Endodermal cell (in vitro differentiated cells): ENCODE measurements around the gene WSCD1. TPM values are rescaled to one million over a fixed set of nuclear protein-coding genes. Genes with fewer than 3 reads are reported as not detected.

ENCODE experiments used
- DNase-seq: peaks from one replicate; pipeline ENCODE4 v3.0.0-alpha.2; 2017
- H3K27ac ChIP-seq: 2 replicates; pipeline ENCODE4 v1.5.1; 2013; ENCODE audit warnings: mild to moderate bottlenecking, low read depth, low read length, moderate library complexity
- H3K27me3 ChIP-seq: 2 replicates; pipeline ENCODE4 v1.6.1; 2013; ENCODE audit warnings: mild to moderate bottlenecking, low read length, moderate library complexity; ENCODE audit not compliant: insufficient read depth, control insufficient read depth, poor library complexity, severe bottlenecking
- H3K36me3 ChIP-seq: 2 replicates; pipeline ENCODE4 v1.7.0; 2013; ENCODE audit warnings: mild to moderate bottlenecking, low read length, moderate library complexity; ENCODE audit not compliant: control insufficient read depth, insufficient read depth
- H3K4me1 ChIP-seq: one replicate; pipeline ENCODE4 v1.7.0; 2013; ENCODE audit warnings: low read length; ENCODE audit not compliant: control insufficient read depth, insufficient read depth
- H3K4me3 ChIP-seq: 2 replicates; pipeline ENCODE4 v1.5.1; 2013; ENCODE audit warnings: mild to moderate bottlenecking, low read length, moderate library complexity
- H3K9ac ChIP-seq: 2 replicates; pipeline ENCODE4 v1.6.1; 2013; ENCODE audit warnings: mild to moderate bottlenecking, low read length, moderate library complexity; ENCODE audit not compliant: poor library complexity, severe bottlenecking; ENCODE audit errors: extremely low read depth
- H3K9me3 ChIP-seq: 2 replicates; pipeline ENCODE4 v1.6.1; 2013; ENCODE audit warnings: mild to moderate bottlenecking, low read length, moderate library complexity; ENCODE audit not compliant: control insufficient read depth
- H3K27ac Mint-ChIP-seq: 2 replicates; pipeline ENCODE4 v1.8.0; 2020; ENCODE audit warnings: mixed read lengths
- H3K27me3 Mint-ChIP-seq: 2 replicates; pipeline ENCODE4 v1.8.0; 2021; ENCODE audit warnings: mild to moderate bottlenecking, mixed read lengths; ENCODE audit not compliant: insufficient read depth
- H3K36me3 Mint-ChIP-seq: 2 replicates; pipeline ENCODE4 v1.8.0; 2020; ENCODE audit warnings: low read depth, mixed read lengths
- H3K4me1 Mint-ChIP-seq: 2 replicates; pipeline ENCODE4 v1.8.0; 2020; ENCODE audit warnings: mixed read lengths
- H3K4me3 Mint-ChIP-seq: 2 replicates; pipeline ENCODE4 v1.8.0; 2020; ENCODE audit warnings: mild to moderate bottlenecking, moderate library complexity, mixed read lengths
- H3K9me3 Mint-ChIP-seq: 2 replicates; pipeline ENCODE4 v1.8.0; 2020; ENCODE audit warnings: mild to moderate bottlenecking, mixed read lengths
- WGBS, 2 experiments: methylation state at CpG; one replicate each; pipeline versions ENCODE4 v1.1.5 to v1.1.7; 2013; ENCODE audit warnings: missing lambda C conversion rate in 2 of 2, mixed read lengths in 1 of 2; ENCODE audit not compliant: insufficient coverage in 1 of 2, insufficient read length in 1 of 2; 5-methylcytosine and 5-hydroxymethylcytosine counted together
- long read RNA-seq, 4 experiments: library from polyadenylated mRNA in 2 of 4; library from RNA in 1 of 4; library from capped mRNA in 1 of 4; stranded (forward) in 3 of 4; unstranded in 1 of 4; transcript quantifications; one replicate each; pipeline ENCODE4 v2.0.0, GENCODE V29; 2020 to 2021; ENCODE audit warnings: inconsistent platforms in 1 of 4
- polyA plus RNA-seq, 2 experiments: library from polyadenylated mRNA; stranded (reverse); fragments of 50-300 nt; gene quantifications; one replicate each; pipeline ENCODE4 v1.2.3, GENCODE V29; 2013
- total RNA-seq, 2 donors: library from RNA; stranded (reverse); fragmentation: NEBNext Ultra II Directional in 1 of 2; extraction: Animal tissue kit (Norgen Biotek cat#: 25700) in 1 of 2; gene quantifications; 2 replicates in 1 of 2; 3 replicates in 1 of 2; pipeline ENCODE4 v1.2.1, GENCODE V29; 2021
- TF ChIP-seq, protein P1 (sequence below): fragments of 200-600 bp; sonication (generic); conservative IDR thresholded peaks from 2 replicates; pipeline ENCODE4 v1.5.0; 2021; ENCODE audit warnings: antibody characterized with exemption, mild to moderate bottlenecking

The WSCD1 gene
- total RNA-seq, result 1 to 10 TPM; 6.5 to 7.7 TPM
- 49.2 TPM for polyA plus RNA-seq (2013, experiment 1 of 2)
- polyA plus RNA-seq (2013, experiment 2 of 2), result 43.8 TPM
- long read RNA-seq, experiment 1, partial matches to known transcripts, result 1 of 2 reads
- long read RNA-seq, experiment 1, other reads (novel, unspliced or antisense), result 1 of 2 reads
- long read RNA-seq, experiment 2, partial matches to known transcripts, result 1 of 3 reads
- long read RNA-seq, experiment 2, other reads (novel, unspliced or antisense), result 2 of 3 reads
- long read RNA-seq, experiment 3, partial matches to known transcripts, result 3 of 7 reads
- long read RNA-seq, experiment 3, other reads (novel, unspliced or antisense), result 4 of 7 reads
- long read RNA-seq, experiment 4, result 0 reads

DNA sequence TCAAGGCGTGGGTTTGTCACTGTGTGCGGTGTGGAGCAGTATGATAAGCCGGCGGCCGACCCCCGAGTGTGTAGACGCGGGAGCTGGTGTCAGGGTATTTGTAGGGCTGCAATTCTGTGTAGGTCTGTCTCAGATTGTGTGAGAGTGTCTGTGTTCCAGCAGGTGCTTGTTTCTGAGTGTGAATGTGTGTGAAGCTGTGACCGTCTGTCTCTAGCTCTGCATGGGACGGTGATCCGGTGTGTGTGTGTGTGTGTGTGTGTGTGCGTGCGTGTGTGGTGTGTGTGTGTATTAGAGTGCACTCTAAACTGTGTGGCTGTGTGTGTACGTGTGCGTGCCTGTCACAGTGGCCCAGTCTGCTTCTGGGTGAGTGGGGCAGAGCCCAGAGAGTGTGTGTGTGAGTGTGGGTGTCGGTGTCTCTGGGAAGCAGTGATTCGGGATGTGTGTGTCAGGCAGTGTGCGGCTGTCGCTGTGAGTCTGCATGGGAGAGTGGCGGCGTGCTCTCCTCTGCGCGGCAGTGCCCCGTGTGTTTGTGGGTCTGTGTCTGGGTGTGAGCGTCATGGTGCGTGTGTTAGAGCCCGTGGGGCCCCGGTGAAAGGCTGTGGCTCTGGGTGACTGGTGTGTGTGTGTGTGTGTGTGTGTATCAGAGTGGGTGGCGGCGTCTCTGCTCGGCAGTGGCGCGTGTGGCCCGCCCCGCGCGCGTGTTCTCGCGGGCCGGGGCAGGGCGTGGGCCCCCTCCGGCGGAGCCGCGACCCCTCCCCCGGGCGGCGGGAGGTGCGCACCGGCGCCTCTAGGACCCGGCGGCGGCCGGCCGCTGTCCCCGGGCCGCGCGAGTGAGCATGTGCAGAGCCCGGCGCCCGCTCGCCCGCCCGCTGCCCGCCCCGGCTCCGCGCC lies at the start of gene WSCD1:
TSS of gene WSCD1 (plus strand) at position 841 of the 891 bp plus-strand sequence. CDS start 10,280 bp downstream, outside the sequence.
- H3K36me3 ChIP-seq, result no peaks in the 10 kb centered on the region
- H3K9ac ChIP-seq, result no peak within 1 kb of the TSS
- Mint-ChIP-seq H3K27ac (peak within 1 kb of the TSS; percentile 14), H3K9me3 (no peaks in the 10 kb centered on the region), H3K4me3 (peak within 1 kb of the TSS; percentile 62), H3K27me3 (peaks cover 87% of the 10 kb centered on the region), H3K36me3 (no peaks in the 10 kb centered on the region), H3K4me1 (peaks cover 7% of the 10 kb centered on the region)
- no peaks in the 10 kb centered on the region for H3K9me3 ChIP-seq
- 15 to 25% methylated on average over 11 to 67 of the region's 71 CpGs for WGBS, 2 experiments
- peak; percentile 76 for DNase-seq
- TF ChIP-seq, protein P1, sequence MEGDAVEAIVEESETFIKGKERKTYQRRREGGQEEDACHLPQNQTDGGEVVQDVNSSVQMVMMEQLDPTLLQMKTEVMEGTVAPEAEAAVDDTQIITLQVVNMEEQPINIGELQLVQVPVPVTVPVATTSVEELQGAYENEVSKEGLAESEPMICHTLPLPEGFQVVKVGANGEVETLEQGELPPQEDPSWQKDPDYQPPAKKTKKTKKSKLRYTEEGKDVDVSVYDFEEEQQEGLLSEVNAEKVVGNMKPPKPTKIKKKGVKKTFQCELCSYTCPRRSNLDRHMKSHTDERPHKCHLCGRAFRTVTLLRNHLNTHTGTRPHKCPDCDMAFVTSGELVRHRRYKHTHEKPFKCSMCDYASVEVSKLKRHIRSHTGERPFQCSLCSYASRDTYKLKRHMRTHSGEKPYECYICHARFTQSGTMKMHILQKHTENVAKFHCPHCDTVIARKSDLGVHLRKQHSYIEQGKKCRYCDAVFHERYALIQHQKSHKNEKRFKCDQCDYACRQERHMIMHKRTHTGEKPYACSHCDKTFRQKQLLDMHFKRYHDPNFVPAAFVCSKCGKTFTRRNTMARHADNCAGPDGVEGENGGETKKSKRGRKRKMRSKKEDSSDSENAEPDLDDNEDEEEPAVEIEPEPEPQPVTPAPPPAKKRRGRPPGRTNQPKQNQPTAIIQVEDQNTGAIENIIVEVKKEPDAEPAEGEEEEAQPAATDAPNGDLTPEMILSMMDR, result no peak
- no peak within 1 kb of the TSS for H3K27ac ChIP-seq
- H3K4me1 ChIP-seq, result no peaks in the 10 kb centered on the region
- peak within 1 kb of the TSS; percentile 82 for H3K4me3 ChIP-seq
- peaks cover 72% of the 10 kb centered on the region for H3K27me3 ChIP-seq

DNA sequence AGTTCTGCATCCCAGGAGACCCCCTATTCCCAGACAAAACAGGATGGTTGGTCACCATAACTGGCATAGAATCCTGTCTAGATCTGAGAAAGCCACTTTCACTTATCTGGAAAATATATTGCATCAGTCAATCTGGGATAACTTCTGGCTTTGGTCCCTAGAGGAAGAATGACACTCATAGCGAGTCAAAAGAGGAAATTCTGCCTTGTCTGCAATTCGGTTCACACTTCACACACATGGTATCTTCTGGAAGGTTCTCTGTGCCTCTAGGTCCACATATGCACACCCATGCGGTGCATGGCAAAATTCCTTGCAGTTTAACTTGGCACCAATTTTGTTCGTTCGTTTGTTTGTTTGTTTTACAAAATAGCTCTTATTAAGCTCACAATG lies 49.2 kb upstream of the WSCD1 start:
- H3K9me3 ChIP-seq, result no peaks in the 10 kb centered on the region
- no peak overlapping the region for H3K4me3 ChIP-seq
- H3K36me3 ChIP-seq, result no peaks in the 10 kb centered on the region
- H3K4me1 ChIP-seq, result peaks cover 4% of the 10 kb centered on the region
- no peaks in the 10 kb centered on the region for H3K27me3 ChIP-seq
- 94 to 100% methylated on average over 2 to 5 of the region's 5 CpGs for WGBS, 2 experiments
- no peak overlapping the region for H3K27ac ChIP-seq
- Mint-ChIP-seq H3K36me3 (no peaks in the 10 kb centered on the region), H3K4me3 (no peak overlapping the region), H3K4me1 (peaks cover 4% of the 10 kb centered on the region), H3K27me3 (peaks cover 24% of the 10 kb centered on the region), H3K27ac (no peak overlapping the region), H3K9me3 (peaks cover 2% of the 10 kb centered on the region)
- TF ChIP-seq, protein P1, result no peak
- H3K9ac ChIP-seq, result no peak overlapping the region
- DNase-seq, result no peak

DNA sequence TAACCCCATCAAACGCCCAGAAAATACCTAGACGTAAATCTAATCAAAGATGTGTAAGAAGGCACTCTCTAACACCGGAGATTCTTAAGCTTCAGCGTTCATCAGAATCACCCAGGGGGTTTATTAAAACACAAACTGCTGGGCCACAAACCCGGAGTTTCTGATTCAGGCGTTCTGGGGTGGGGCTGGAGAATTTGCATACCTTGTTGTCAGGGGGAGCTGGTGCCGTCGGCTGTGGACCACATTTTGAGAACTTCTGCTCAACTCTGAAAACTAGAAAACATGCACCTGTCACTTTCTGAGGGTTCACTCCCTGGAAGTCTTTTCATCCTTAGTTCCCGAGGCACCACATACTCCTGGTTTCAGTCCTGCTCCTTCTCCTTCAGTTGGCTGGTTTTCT lies 48.6 kb upstream of the WSCD1 start:
- no peak for DNase-seq
- Mint-ChIP-seq H3K27ac (no peak overlapping the region), H3K9me3 (peaks cover 2% of the 10 kb centered on the region), H3K4me3 (no peak overlapping the region), H3K4me1 (peaks cover 4% of the 10 kb centered on the region), H3K27me3 (peaks cover 27% of the 10 kb centered on the region), H3K36me3 (no peaks in the 10 kb centered on the region)
- Histone ChIP-seq H3K9ac (no peak overlapping the region), H3K4me3 (no peak overlapping the region), H3K27me3 (no peaks in the 10 kb centered on the region), H3K27ac (no peak overlapping the region), H3K36me3 (no peaks in the 10 kb centered on the region), H3K9me3 (no peaks in the 10 kb centered on the region), H3K4me1 (peaks cover 4% of the 10 kb centered on the region)
- WGBS, 2 experiments, result 90 to 93% methylated on average over 7 to 9 of the region's 9 CpGs
- TF ChIP-seq, protein P1, result no peak
